HCT116 (cell line): ENCODE results near the gene LRP1B. TPM values are rescaled to one million over a fixed set of nuclear protein-coding genes. Genes with fewer than 3 reads are reported as not detected.

Experiments
- ATAC-seq: fragments of 200-7000 bp; cut with Tn5 transposase; 2 replicates; pipeline ENCODE4 v1.9.1; 2020; ENCODE audit warnings: mild to moderate bottlenecking, moderate library complexity
- BruUV-seq: library from RNA; stranded (reverse); fragments of 400-500 nt; replicated peaks from 2 replicates; lab custom pipeline; 2021; lab: Mats Ljungman, UMichigan
- CTCF ChIA-PET: fragments of 300-600 bp; sonication (Branson Sonifier 250); formaldehyde crosslinking; loops from one replicate; lab custom pipeline; 2021; ENCODE audit warnings: antibody characterized with exemption; lab: Charles Lee
- POLR2A ChIA-PET: fragments of 300-600, 350-600 bp; sonication (Branson Sonifier 250); formaldehyde crosslinking; loops from one replicate; lab custom pipeline; 2021; ENCODE audit warnings: antibody characterized with exemption; lab: Charles Lee
- RAD21 ChIA-PET, 2 experiments: fragments of 300-600 bp; sonication (Branson Sonifier 250); formaldehyde crosslinking; loops; one replicate each; lab custom pipeline; 2023; ENCODE audit warnings: low total read pairs in 2 of 2; ENCODE audit not compliant: uncharacterized antibody in 2 of 2, unreplicated experiment in 2 of 2, low non-redundant PET in 1 of 2; lab: Charles Lee
- DNase-seq: peaks from one replicate; pipeline ENCODE4 v3.0.0-alpha.2; 2010; ENCODE audit warnings: low read depth, low spot score
- H2AFZ ChIP-seq: fragments of 200-600 bp; shearing (Covaris generic), sonication (generic); 2 replicates; pipeline ENCODE4 v1.6.1; 2017; ENCODE audit warnings: low read depth, mixed run types, mixed read lengths, antibody characterized with exemption, low read length; ENCODE audit not compliant: poor library complexity, severe bottlenecking
- H3K27ac ChIP-seq: 2 replicates; pipeline ENCODE4 v1.5.1; 2012; ENCODE audit warnings: low read depth, low read length
- H3K27me3 ChIP-seq: fragments of 200-600 bp; sonication (generic); 2 replicates; pipeline ENCODE4 v1.6.1; 2016; ENCODE audit warnings: mixed run types, low read length, mixed read lengths; ENCODE audit not compliant: insufficient read depth
- H3K36me3 ChIP-seq, 2 experiments: fragments of 200-500 bp in 1 of 2; fragments of 200-600 bp in 1 of 2; sonication (Bioruptor generic) in 1 of 2; sonication (generic) in 1 of 2; 2 replicates each; pipeline versions ENCODE4 v1.5.1 to v1.6.1; 2014 to 2016; ENCODE audit warnings: low read length in 2 of 2, inconsistent platforms in 1 of 2, mixed read lengths in 1 of 2, mixed run types in 1 of 2; ENCODE audit not compliant: insufficient read depth in 2 of 2, control insufficient read depth in 1 of 2
- H3K4me1 ChIP-seq, 2 experiments: fragments of 200-600 bp in 1 of 2; sonication (generic) in 1 of 2; 2 replicates each; pipeline versions ENCODE4 v1.5.1 to v1.6.1; 2012 to 2017; ENCODE audit warnings: low read length in 2 of 2, inconsistent platforms in 1 of 2, mild to moderate bottlenecking in 1 of 2, mixed read lengths in 1 of 2, mixed run types in 1 of 2, moderate library complexity in 1 of 2; ENCODE audit not compliant: insufficient read depth in 2 of 2, control insufficient read depth in 1 of 2
- H3K4me2 ChIP-seq: fragments of 200-600 bp; sonication (generic); 2 replicates; pipeline ENCODE4 v1.6.1; 2017; ENCODE audit warnings: mixed run types, low read length, mixed read lengths
- H3K4me3 ChIP-seq, 2 experiments: fragments of 200-600 bp in 1 of 2; sonication (generic) in 1 of 2; replicated peaks in 1 of 2; 2 replicates each; pipeline ENCODE4 v1.5.1; 2011 to 2016; ENCODE audit warnings: low read length in 2 of 2, control low read depth in 1 of 2, low read depth in 1 of 2, mild to moderate bottlenecking in 1 of 2, mixed read lengths in 1 of 2, mixed run types in 1 of 2
- H3K79me2 ChIP-seq: fragments of 200-600 bp; sonication (generic); 2 replicates; pipeline ENCODE4 v1.6.1; 2017; ENCODE audit warnings: mild to moderate bottlenecking, mixed run types, low read length, moderate library complexity, mixed read lengths; ENCODE audit not compliant: insufficient read depth
- H3K9ac ChIP-seq: fragments of 200-600 bp; sonication (generic); 2 replicates; pipeline ENCODE4 v1.6.1; 2016; ENCODE audit warnings: low read length, mixed read lengths
- H3K9me2 ChIP-seq: fragments of 200-600 bp; sonication (generic), shearing (Covaris generic); 2 replicates; pipeline ENCODE4 v1.6.1; 2017; ENCODE audit warnings: mixed run types, mild to moderate bottlenecking, moderate library complexity; ENCODE audit not compliant: insufficient read depth
- H3K9me3 ChIP-seq, 2 experiments: fragments of 200-500 bp in 1 of 2; fragments of 200-600 bp in 1 of 2; sonication (Bioruptor generic) in 1 of 2; sonication (generic) in 1 of 2; 2 replicates each; pipeline ENCODE4 v1.6.1; 2014 to 2017; ENCODE audit warnings: low read length in 2 of 2, mixed read lengths in 2 of 2, inconsistent platforms in 1 of 2, low read depth in 1 of 2, mild to moderate bottlenecking in 1 of 2, mixed run types in 1 of 2, moderate library complexity in 1 of 2; ENCODE audit not compliant: control insufficient read depth in 1 of 2, insufficient read depth in 1 of 2
- H4K20me1 ChIP-seq: fragments of 200-600 bp; sonication (generic), shearing (Covaris generic); 2 replicates; pipeline ENCODE4 v1.6.1; 2017; ENCODE audit warnings: mixed run types, mild to moderate bottlenecking, moderate library complexity; ENCODE audit not compliant: insufficient read depth
- REST ChIP-seq: IDR thresholded peaks from 2 replicates; pipeline ENCODE4 v1.6.1; 2012; ENCODE audit warnings: low read depth
- SP1 ChIP-seq: IDR thresholded peaks from 2 replicates; pipeline ENCODE4 v1.6.1; 2012; ENCODE audit warnings: low read depth
- ZBTB33 ChIP-seq: IDR thresholded peaks from 2 replicates; pipeline ENCODE4 v1.6.1; 2011; ENCODE audit warnings: mild to moderate bottlenecking, low read length, moderate library complexity; ENCODE audit not compliant: insufficient replicate concordance; ENCODE audit errors: extremely low read depth
- intact Hi-C: fragments of 100-400 bp; cut with micrococcal nuclease; formaldehyde crosslinking; loops from 2 replicates; pipeline ENCODE4 v1.10.0; 2022
- total RNA-seq: library from RNA; stranded (reverse); gene quantifications from one replicate; pipeline ENCODE4 v1.2.1, GENCODE V29; 2021; ENCODE audit not compliant: unreplicated experiment

LRP1B gene
- total RNA-seq, 1 experiment from 2014 or later = 0.34 TPM

- H3K27ac ChIP-seq = no peak overlapping the region
- no peak overlapping the region for H3K4me3 ChIP-seq
- TF ChIP-seq ZBTB33 (no peak), SP1 (no peak), REST (no peak)
- no peak for ATAC-seq
- no peaks in the 10 kb centered on the region for H3K79me2 ChIP-seq
- no peak overlapping the region for H3K9ac ChIP-seq
- no peaks in the 10 kb centered on the region for H4K20me1 ChIP-seq
- H3K4me1 ChIP-seq = no peaks in the 10 kb centered on the region
- no peak overlapping the region for H2AFZ ChIP-seq
- intact Hi-C loops = no loop called here
- H3K9me2 ChIP-seq = no peaks in the 10 kb centered on the region
- H3K9me3 ChIP-seq = no peaks in the 10 kb centered on the region
- no peaks in the 10 kb centered on the region for H3K36me3 ChIP-seq
- POLR2A ChIA-PET = no interaction called here
- BruUV-seq = no TSS peak
- no peak for DNase-seq
- no peaks in the 10 kb centered on the region for H3K27me3 ChIP-seq
- CTCF ChIA-PET = no interaction called here
- H3K4me2 ChIP-seq = no peak overlapping the region
- RAD21 ChIA-PET = no interaction called here
Observed at GRCh38 chr2:141569941-141570340, 560.9 kb downstream of the LRP1B start.
